Adrenal gland (tissue), 5 donors: ENCODE measurements around the gene BICDL1.

ENCODE experiments used
- POLR2A ChIP-seq, 2 donors: fragments of 450-650 bp; IDR thresholded peaks; one replicate each; pipeline ENCODE4 v1.6.1; 2017; ENCODE audit warnings: antibody characterized with exemption in 2 of 2, mild to moderate bottlenecking in 2 of 2, moderate library complexity in 1 of 2
- TF ChIP-seq, protein P1 (sequence below), 6 experiments: fragments of 450-650 bp in 4 of 6; fragments of 200-600 bp in 2 of 6; sonication (generic) in 1 of 6; IDR thresholded peaks; 1 replicate in 5 of 6; 2 replicates in 1 of 6; pipeline versions ENCODE4 v1.5.1 to v1.8.0; 2016 to 2021; ENCODE audit warnings: antibody characterized with exemption in 6 of 6, mild to moderate bottlenecking in 2 of 6, moderate library complexity in 1 of 6
- donor health status: DM: no; HTN: no; CAD: no.

DNA sequence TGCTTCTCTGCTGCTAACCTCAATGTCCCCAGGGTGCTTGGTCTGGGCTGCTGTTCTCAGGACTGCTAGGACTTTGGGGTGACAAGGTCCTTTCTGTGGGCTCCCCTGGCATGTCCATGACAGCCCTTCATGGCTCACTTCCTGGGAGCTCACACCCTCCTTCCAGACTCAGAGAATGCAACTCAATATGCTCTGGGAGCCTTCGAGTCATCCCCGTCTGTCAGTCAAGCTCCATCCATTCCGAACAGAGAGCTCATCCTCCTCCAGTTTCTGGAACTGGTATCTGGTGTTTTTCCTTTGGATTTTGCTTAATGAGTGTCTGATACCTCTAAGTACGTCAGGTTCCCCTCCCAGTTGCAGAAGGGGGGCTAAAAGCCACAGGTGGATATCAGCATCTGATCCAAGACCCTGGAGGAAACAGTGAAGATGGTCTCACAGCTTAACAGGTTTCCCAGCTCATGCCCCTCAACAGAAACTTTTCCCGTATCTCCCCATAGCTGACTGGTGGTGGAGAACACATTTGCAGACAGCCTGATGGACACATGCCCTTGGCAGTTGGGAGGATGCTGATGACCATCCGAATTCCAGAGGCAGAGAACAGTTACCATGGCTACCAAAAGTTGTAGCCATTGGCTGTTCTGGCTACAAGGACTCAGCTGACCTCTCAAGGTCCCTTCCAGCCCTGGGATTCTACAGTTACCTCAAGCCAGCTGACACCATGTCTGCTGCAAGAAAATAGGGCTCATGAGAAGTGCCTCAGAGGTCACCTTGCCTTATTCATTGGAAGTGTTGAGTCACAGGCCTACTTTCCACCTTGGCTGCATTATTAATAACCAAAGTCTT, 137.0 kb downstream of the BICDL1 start:
- no peak for TF ChIP-seq POLR2A (IDR thresholded peaks at IDR 0.05)
- TF ChIP-seq, protein P1, sequence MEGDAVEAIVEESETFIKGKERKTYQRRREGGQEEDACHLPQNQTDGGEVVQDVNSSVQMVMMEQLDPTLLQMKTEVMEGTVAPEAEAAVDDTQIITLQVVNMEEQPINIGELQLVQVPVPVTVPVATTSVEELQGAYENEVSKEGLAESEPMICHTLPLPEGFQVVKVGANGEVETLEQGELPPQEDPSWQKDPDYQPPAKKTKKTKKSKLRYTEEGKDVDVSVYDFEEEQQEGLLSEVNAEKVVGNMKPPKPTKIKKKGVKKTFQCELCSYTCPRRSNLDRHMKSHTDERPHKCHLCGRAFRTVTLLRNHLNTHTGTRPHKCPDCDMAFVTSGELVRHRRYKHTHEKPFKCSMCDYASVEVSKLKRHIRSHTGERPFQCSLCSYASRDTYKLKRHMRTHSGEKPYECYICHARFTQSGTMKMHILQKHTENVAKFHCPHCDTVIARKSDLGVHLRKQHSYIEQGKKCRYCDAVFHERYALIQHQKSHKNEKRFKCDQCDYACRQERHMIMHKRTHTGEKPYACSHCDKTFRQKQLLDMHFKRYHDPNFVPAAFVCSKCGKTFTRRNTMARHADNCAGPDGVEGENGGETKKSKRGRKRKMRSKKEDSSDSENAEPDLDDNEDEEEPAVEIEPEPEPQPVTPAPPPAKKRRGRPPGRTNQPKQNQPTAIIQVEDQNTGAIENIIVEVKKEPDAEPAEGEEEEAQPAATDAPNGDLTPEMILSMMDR (IDR thresholded peaks at IDR 0.05): no peak
